GM18868 (cell line): ENCODE results near the gene MTAP.

Experiments
- ATAC-seq: cut with Tn5 transposase; IDR thresholded peaks from one replicate; pipeline ENCODE4 v1.9.1; 2021; ENCODE audit warnings: mild to moderate bottlenecking, moderate library complexity; ENCODE audit not compliant: unreplicated experiment

MTAP gene

GRCh38 chr9:21968331-21969010 is 166.0 kb downstream of the MTAP start:
- ATAC-seq: no peak

DNA sequence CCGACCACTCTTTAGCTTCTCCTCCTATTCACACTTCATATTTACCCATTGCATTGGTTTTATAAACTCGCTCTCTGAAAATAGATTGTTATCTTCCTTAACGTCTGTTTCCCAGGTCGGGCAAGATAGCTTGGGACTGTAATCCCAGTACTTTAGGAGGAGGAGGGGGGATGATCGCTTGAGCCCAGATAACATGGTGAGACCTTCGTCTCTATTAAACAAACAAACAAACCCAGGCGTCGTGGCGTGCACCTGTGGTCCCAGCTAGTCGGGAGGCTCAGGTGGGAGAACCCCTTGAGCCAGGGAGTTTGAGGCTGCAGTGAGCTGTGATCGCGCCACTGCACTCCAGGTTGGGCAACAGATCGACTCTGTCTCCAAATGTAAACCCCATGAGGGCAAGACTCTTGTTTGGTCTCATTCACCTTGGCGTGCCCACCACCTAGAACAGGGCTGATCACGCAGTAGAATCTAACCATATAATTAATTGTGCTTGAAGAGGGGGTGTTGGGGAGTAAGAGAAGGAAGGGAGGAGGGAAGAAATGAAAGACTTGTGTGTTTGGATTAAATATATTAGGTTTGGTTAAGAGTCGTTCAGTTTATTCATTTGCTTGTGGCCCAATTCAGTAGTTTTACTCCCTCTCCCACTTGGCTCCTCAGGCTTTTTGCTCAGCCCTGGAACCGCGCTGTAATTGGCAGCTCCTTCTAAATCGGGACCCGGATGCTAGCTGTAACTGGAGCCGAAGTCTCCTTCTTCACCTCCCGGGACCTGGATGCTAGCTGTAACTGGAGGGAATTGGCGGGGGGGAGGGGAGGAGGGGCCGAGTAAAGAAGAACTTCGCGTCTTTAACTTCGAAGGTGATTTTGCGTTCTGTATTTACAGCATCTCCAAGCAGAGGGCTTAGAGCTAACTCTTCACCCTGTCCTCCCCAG is 166.8 kb downstream of the MTAP start:
- no peak for ATAC-seq

GRCh38 chr9:21969951-21970799 is 167.7 kb downstream of the MTAP start:
- ATAC-seq: no peak

DNA sequence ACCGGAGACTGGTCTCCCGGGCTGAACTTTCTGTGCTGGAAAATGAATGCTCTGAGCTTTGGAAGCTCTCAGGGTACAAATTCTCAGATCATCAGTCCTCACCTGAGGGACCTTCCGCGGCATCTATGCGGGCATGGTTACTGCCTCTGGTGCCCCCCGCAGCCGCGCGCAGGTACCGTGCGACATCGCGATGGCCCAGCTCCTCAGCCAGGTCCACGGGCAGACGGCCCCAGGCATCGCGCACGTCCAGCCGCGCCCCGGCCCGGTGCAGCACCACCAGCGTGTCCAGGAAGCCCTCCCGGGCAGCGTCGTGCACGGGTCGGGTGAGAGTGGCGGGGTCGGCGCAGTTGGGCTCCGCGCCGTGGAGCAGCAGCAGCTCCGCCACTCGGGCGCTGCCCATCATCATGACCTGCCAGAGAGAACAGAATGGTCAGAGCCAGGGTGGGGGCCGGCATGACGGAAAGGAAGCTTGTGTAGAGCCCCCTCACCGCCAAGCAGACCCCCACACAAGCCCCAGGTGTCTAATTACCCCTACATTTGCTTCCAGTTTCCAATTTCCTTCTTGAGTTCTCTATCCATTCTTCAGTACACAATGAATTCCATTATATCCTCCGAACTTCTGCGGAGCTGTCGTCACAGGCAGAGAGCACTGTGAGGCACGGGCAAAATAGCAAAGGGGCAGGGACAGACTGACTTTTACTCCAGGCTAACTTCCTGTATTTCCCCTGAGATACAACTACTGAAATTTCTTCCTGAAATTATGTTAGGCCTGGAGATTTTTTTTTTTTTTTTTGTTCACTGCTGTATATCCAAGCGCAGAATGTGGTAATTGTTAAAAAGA is 168.6 kb downstream of the MTAP start:
- ATAC-seq: no peak

DNA sequence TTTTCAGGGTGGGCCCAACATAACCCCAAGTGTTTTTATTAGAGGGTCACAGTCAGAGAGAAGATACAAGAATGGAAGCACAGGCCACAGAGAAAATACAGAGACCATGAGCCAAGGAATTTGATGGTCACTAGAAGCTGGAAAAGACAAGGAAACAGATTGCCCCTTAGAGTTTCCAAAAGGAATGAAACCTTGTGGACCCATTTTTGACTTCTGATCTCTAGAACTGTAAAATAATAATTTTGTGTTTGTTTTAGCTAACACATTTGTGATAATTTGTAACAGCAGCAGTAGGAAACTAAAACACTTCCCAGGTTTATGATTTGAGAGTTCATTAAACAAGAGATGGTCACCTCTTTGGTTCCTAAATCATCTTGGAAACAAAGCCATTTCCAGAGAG is 169.9 kb downstream of the MTAP start:
- ATAC-seq: no peak

DNA sequence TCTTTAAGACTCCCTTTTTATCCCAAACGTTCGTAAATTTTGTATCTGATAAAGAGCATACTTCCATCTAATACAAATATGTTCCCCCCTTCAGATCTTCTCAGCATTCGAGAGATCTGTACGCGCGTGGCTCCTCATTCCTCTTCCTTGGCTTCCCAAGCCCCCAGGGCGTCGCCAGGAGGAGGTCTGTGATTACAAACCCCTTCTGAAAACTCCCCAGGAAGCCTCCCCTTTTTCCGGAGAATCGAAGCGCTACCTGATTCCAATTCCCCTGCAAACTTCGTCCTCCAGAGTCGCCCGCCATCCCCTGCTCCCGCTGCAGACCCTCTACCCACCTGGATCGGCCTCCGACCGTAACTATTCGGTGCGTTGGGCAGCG is 171.9 kb downstream of the MTAP start:
- ATAC-seq: no peak

- peak; percentile 74 for ATAC-seq
Measured at GRCh38 chr9:21974722-21975409, 172.4 kb downstream of the MTAP start.

- ATAC-seq: no peak
Measured at GRCh38 chr9:21976334-21976875, 174.0 kb downstream of the MTAP start.

DNA sequence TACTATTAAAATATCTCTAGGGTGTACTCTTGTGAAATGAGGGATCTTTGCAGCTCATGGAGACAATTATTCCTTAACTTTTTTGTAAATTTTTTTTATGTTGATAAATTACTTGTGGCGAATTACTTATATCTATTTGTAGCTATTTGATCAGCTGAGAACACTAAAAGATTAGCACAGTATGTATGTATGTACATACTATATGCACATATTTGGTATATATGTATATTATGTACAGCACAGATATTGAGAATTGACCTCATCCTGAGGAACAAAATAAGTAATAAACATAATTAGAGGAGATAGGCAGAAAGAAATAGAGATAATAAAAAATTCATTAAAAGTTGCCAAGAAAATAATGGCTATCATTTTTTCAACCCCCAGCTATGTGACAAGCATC is 180.0 kb downstream of the MTAP start:
- ATAC-seq: no peak

- no peak for ATAC-seq
Measured at GRCh38 chr9:21982861-21983560, 180.6 kb downstream of the MTAP start.

- no peak for ATAC-seq
Measured at GRCh38 chr9:21983561-21983935, 181.1 kb downstream of the MTAP start.

GRCh38 chr9:21984101-21984500 is 181.7 kb downstream of the MTAP start:
- ATAC-seq: no peak

DNA sequence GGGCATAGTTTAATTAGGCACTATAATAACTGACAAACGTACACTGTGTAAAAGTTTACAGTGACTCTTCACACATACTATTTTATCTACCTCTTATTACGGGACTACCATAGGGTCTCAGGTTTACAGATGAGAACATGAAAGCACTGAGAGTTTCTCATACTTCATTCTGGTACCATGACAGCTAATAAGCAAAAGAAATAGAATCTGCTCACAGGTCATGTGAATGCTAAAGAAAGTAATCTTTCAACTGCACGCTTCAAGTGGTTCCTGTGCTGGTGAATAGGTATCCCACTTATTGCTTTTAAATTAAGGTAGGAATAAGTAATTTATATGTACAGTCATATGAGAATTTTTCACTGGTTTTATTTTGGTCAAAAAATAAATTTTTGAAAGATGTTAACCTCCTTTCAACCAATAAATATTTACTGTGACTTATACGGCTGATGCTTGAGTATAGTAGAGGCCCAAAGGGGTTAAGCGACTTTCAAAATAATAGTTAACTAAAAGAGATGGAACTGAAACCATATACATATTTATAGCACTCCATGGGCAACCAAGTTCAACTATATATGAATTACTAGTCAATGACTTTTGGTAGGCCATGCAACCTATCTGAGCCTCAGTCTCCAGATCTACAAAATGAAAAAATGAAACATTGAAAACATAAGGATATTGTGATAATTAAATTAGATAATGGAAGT is 183.7 kb downstream of the MTAP start:
- no peak for ATAC-seq
